GM12873 (cell line): Measurements from ENCODE around the gene RBM38.

Experiments
- CTCF ChIP-seq: IDR thresholded peaks from 2 replicates; pipeline ENCODE4 v1.5.1; 2012; ENCODE audit warnings: low read depth, mild to moderate bottlenecking, moderate library complexity, low read length, control low read depth; ENCODE audit not compliant: insufficient read depth; ENCODE audit errors: missing control alignments

RBM38 gene

GRCh38 chr20:57389695-57390603 lies 1.2 kb upstream of the RBM38 start:
- TF ChIP-seq CTCF: no peak

- TF ChIP-seq CTCF: no peak
Observed at GRCh38 chr20:57391439-57392301, 474 bp downstream of the RBM38 start.

DNA sequence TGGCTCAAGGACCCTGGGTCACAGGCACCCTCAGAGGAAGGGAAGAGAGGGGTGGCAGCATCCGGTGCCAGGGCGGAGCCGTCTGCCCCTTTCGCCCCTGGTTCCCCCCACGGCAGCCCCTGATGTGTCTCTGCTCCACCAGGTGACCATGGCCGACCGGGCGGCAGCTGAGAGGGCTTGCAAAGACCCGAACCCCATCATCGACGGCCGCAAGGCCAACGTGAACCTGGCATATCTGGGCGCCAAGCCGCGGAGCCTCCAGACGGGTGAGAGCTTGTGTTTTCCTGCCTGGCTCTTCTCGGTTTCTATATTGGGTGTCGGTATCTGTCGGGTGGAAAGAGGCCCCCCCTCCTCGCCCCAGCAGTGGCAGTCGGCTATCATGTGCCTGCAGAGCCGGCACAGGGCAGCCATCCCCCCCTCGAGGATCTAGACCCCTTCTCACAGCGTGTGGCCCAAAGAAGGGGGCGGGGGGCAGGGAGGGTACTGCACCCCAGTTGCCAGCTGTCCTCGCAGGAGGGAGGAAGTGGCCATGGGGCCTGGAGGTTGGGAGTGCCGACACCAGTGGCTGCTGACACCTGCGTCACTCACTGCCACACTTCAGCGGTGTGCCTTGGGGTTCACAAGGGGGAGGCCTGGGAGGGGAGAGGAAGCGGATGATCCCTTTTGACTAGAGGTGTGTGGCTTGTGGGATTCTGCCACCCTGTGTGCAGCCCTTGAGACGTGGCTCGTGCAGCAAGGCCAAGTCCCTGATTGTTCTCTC lies 1.5 kb downstream of the RBM38 start:
- no peak for TF ChIP-seq CTCF

DNA sequence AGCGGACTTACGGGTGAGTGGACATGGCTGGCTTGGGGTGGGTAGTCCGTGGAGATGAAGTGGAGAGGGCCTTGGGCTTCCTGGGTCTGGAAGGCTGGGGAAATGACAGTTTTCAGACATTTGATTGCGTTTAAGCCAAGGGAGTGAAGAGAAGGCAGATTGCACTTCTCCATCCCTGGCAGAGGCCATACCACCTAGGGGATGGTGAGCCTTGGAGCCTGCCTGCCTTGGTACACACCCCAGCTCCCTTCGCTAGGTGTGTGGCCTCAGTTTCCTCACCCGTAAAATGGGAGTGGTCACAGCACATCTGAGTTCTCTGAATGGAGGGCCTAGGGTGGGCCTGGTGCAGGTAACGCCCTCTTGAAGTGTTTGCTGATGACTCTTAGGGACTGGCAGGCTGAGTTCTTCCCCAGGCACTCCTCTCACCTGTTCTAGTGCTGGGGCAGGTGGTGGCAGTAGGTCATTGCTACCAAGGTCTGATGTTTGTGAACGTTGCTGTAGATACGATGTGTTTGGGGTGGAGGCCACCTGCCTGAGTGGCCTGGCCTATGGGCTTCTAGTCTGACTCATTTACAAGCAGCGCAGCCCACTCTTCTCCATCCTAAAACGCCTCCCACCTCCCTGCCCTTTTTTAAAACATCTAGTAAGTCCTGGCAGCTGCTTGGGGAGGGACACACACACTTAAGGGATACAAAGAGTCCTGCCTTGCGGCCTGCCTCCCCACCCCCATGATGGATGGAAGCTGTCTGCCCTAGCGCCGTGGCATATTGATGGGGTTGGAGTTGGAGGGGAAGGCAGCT lies 2.3 kb downstream of the RBM38 start:
- TF ChIP-seq CTCF: no peak

DNA sequence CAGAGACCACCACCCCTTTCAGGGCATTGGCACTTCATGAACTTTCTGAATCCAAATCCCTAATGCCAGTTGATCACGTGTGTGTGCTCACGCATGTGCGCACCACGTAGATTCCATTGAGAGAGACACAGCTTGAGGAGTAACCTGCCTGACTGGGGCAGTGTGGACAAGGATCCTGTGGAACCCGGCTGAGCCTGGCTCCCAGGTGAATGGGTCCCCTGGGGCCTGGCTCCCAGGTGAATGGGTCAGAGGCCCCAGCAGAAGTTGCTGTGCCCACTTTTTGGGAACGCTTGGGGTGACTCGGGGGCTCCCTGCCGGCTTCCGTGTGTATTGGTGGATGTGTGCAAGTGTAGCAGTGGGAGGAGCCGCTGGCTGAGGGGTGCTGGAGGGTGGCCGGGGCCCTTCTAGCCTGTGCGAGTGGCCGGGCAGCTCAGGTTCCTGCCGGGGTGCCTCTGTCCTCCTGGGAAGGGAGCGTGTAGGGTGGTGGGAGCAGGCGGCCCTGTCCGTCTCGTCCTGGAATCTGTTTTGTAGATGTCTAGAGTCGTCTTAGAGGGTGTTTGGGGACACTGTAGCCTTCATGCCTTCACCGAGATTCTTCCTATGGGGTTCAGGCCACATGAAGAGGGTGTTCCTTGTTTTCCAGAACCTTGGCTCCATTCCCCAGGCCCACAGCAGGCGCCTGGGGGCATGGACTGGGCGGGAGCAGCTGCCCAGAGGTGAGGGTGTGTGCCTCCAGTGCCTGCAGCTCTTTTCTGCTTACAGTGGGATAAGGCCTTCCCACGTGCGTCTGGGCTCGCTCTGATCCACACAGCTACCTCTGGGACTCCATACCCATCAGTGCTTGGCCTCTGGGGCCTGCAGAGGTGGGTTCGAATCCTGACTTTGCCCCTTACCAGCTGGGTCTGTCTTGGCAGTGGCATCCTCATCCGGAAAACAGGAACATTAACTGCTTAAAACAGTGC lies 3.2 kb downstream of the RBM38 start:
- no peak for TF ChIP-seq CTCF
